HG02798 (cell line): Measurements from ENCODE around the gene ITPR1.

ENCODE experiments used
- ATAC-seq: cut with Tn5 transposase; IDR thresholded peaks from one replicate; pipeline ENCODE4 v1.9.1; 2021; ENCODE audit warnings: mild to moderate bottlenecking; ENCODE audit not compliant: unreplicated experiment, poor library complexity

ITPR1 gene

DNA sequence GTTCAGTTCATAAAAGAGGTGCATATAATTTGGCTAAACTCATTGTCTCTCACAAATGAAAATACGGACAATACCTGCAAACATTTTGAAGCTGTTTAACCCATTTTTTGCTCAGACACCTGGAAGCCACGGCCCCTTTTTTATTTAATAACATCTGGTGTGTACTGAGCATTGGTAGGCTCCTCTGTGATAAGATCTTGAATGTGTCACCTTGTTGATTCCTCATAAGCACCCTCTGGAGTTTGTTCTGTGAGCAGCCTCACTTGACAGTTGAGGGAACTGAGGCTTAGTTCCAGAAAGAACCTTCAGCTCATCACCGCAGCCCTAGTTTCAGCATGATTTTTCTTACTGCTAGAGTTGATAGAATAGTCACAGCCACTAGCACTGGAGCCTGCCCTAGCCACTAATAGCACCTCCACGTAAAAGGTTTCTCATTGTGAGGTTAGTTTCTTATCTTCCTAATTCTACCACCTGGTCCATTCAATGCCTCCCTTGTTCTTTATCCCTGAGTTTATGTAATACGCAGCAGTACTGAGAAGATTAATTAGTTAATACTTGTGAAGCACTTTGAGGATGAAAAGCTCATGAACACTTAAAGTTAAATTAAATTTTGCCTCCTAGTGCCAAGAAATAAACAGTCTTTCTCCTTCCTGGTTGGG is 71.9 kb downstream of the ITPR1 start:
- no peak for ATAC-seq

DNA sequence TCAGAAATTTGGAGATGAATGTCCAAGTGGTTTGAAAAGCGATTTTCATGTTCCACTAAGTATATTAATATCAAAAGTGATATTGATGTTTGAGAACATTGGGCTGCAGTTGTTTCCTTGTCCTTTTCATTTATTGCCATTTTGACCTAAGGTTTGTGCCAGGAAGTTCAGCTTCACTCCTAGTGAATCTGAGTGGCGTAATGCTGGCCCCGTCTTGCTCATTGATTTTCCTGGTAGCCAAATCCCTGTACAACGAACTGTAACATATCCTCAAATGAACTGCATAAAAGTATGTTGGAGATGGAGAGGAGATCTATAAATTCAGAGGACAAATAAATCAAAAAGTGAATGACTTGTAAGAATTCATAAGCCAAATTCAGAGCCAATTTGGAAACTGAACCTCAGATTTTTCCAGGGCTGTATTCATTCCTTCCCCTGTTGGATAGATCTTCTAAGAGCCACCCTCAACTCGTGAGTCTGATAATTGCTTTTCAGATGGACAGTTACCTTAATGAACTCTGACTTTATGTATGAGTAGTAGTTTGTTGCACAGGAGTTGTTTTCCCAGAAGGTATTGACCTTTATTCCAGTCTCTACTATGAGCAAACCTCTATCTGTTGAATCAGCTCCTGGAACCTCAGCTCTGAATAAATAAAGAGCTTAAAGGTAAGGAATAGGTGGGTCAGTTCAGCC is 72.8 kb downstream of the ITPR1 start:
- ATAC-seq: no peak

DNA sequence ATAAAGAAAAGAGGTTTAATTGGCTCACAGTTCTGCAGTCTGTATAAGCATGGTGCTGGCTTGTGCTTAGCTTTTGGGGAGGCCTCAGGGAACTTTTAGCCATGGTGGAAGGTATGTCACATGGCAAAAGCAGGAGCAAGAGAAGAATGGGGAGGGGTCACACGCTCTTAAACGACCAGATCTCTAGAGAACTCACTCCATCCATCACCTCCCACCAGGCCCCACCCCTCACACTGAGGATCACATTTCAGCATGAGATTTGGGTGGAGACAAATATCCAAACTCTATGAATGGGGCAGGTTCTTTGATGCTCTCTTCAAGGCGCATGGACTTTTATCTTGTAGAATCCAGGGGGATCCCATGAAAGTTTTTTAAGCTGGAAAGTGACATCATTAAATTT is 75.7 kb downstream of the ITPR1 start:
- ATAC-seq: no peak

DNA sequence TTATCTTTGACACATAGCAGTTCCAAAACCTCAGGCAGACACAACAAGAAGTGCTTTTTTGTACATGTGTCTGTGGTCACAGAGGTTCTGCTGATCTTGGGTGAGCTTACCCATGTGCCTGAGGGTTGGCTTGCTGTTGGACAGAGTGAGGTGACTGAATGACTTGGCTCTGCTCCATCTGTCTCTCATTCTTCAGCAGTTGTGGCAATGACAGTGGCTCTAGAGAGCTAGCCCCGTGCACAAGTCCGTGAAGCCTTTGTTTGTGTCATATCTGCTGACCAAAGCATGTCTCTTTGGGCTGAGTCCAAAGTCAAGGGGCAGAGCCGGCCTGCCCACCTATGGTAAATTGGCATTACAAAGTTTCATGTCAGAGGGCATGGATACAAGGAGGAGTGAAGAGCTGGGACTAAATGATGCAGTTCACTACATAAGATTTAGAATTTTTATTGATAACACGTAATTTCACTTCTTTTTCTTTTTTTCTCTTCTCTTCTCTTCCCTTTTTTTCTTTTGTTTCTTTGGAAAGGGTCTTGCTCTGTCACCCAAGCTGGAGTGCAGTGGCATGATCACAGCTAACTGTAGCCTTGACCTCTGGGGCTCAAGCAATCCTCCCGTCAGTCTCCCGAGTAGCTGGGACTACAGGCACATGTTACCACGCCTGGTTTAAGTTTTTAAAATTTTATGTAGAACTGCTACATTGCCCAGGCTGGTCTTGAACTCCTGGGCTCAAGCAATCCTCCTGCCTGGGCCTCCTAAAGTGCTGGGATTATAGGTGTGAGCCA is 77.9 kb downstream of the ITPR1 start:
- ATAC-seq: no peak

DNA sequence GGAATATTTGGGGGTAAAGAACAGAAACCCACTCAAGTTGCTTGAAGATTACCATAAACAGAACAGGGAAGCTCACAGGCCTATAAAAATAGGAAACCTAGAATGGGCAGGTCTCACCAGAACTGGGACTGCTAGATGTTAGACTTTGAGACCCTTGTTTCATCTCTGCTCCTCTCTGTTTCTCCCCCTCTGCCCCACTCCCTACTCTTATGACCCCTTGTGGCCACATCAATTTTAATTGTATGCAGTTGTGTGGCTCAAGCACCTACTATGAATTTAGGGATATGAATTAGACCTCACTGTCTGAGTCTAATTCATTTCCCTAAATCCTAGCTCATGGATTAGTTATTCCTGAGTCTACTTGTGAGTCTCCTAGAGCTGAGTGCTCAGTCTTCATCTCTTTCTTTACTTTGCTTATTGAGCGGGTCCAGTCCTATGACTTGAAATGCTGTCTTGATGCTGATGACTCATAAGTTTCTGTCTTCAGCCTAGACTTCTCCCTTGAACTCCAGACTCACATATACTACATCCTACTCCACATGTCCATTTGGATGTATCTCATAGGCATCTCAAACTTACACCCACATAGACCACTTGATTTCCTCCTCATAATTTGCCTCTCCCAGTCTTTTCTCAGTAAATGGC is 78.7 kb downstream of the ITPR1 start:
- peak; percentile 48 for ATAC-seq

DNA sequence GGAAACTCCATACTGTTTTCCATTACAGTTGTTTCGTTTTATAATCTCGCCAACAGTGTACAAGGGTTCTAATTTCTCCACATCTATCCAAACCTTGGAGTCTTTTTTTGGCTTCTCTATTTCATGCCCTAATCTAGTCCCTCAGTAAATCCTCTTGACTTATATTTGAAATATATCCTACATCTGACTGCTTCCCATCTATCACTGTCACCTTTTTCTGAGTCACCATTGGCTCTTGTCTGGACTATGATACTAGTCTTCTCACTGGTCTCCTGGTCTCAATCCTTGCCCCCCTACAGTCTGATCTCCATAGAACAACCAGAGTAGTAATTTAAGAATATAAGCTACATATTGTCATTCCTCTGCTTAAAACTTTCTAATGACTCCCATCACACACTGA is 80.0 kb downstream of the ITPR1 start:
- no peak for ATAC-seq

DNA sequence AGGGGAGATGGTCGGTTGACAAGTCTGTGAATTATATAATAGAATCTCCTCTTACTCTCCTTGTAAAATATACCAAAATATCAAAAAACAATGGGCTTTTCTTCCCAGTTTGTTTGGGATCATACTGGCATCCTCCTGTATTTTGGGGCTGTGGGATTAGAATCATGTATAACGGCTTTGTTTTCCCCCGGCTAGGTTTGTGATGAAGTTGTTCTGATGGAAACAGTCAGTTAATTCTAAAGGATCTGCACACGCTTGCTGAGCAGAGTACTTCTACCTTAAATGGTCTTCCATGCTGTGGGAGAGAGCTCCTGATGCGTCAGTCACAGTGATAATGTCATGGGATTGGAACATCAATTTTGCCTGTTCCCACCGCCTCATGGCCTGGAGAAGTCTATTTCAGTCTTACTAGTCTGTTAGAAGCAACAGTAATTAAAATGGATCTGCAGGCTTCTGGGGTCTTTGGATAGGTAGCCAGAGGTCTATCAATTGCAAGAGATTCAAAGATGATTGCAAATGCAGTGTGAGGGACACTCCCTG is 81.3 kb downstream of the ITPR1 start:
- ATAC-seq: no peak

DNA sequence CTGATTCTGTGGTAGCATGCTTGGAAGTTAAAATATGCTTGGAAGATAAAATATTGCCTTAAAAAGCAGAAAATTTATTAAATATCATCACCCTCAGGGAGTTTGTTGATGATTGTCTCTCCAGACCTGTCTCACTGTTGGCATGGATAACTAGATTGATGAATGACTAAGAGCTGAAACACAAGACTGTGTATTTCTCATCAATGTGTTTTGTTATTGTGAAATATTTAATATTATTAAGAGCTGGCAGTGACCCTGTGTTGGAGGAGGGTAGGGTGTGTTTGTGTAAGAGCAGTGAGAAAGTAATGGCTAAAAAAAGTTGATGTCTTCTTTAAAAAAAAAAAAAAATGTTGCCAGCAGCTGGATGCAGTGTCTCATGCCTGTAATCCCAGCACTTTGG is 82.2 kb downstream of the ITPR1 start:
- no peak for ATAC-seq

DNA sequence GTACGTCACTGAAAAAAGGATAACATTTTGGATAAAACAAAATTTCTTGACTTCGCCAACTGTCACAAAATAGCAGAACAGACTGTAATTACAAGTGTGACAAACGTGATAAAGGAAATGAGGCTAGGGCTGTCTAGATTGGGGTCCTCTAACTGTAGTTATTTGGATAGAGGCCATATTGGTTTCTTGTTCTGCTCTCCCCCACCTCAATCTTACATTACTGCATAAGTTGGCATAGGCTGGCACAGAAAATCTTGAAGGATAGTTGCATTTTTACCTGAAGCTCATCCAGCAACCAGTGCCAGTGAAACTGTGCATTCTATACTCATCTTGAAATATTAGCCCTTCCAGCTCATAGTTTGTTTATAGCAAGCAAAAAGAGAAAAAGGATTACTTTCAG is 84.6 kb downstream of the ITPR1 start:
- no peak for ATAC-seq

DNA sequence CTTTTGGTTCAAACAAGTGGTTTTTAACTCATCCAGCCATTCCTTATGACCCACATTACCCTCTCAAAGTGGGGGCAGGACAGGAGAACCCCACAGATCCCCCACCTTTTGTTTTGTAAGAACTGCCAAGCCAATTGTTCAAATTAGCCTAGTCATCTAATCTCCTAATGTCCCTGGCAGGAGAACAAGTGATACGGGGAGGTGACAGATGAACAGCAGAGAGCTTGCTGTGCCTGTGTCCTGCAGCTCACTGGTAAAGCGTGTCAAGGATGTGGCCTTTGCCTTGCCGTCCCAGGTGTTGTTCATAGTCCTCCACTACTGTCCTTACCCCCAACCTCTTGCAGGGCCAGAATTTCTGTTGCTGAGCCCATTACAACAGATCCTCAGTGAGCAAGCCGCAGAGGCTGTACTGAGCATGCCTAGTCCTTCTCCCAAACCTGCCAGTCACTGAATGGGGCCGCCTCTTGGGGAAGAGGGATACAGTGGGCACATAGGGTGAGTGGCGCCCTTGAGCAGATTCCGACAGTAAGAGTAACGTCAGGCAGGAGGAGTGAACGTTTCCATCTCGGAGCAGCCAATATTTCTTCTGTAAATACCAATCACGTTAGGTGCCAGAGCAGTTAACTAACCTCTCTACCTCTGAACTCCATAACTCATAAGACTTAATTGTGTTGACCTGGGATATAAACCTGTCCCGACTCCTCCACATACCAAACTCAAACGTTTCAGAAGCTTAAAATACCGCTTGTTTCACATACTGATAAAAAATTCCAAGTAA is 87.4 kb downstream of the ITPR1 start:
- ATAC-seq: no peak

DNA sequence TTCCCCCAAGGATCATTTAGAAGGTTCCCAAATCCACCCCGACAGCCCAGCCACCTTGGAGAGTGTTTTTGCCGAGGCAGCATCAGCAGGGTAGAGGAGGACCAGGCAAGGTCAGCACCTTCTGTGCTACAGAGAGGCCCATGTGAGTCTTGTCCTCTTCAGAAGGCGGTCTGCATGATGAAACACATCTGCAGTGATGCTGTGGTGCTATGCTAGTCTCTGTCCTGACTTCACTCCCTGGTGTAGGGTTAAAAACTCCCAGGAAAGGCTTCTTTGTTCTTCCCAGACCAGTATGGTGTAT is 87.9 kb downstream of the ITPR1 start:
- ATAC-seq: no peak

DNA sequence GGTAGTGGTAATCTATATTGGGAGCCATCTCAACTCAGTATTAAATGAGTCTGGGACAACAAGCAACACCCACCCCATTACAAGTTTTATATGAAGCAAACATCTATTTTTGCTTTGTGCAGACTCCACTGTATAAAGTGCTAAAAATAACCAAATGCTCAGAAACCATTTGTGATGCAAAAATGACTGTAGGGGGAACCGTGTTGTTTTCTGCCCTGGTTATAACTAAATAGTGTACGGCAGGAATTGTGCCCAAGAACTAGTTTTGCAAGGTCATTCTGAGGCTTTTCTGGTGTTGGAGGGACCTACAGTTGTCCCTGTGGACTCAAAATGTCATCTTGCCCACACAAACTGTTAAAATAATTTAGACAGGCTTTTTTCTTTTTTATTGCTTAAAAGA is 88.3 kb downstream of the ITPR1 start:
- ATAC-seq: no peak

DNA sequence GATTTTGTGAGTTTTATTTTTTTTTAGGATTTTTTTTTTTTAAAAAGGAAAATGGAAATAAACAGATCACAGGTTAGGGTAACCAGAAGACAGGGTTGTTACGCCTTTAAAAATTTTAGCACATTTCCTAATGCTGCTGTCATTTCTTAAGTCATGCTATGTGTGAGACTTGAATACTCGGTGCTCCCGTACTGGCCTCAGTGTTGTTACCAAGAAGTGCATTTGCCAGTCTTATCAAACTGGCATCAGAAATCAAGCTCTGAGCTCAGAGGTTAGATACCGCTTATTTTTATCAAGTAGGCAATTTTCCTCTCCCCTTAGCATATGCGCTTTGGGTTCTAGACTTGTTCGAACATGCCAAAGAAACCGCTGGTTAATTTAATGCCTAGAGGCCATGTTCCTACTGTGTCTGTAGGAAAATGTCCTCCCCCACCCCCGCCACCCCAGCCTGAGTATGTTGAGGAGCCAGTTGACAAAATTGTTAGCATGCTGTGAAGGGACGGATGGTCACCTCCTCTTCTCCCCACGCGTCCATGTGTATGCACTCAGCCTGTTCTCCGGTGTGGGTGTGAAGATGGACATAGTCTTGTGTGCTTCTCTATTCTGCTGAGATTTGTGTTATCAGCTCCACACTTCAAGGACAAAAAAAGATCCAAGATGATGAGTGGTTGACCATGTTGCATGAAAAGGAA is 88.9 kb downstream of the ITPR1 start:
- ATAC-seq: no peak

DNA sequence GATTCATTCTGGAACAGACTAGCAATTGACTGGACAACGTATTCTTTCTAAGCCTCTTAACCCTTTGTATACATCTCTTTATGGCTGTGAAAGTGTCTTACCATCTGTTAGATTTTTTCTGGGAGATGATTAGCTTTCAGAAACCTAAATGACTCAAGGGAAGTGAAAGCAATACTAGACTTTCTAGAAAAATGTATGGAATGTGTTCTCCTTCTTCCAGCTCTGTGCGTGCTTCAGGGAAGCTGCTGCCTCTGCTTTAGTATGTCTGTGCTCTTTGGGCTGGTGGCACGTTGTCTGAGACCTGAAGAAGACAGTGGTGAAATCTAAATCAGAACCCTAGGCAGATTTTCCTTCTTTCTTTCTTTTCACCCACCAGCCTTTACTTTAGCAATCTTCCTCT is 89.5 kb downstream of the ITPR1 start:
- ATAC-seq: no peak

DNA sequence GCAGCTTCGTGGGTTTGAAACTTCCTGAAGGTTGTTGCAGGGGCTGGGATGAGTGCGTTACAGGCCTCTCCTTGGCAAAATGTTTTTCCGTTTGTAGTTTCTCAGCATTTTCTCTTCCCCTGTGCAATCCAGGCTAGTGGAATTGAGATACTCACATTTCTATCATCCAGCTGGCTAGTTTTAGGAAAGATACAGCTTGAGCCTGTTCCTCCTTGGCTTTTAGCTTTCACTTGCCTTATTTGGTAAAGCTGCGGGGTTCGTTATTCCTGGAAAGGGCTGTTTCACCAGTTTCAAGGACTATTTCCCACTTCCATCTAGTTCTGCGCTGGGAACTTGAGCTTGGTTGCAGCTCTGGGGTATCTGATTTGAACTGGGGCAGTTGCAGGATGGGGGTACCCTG is 90.3 kb downstream of the ITPR1 start:
- no peak for ATAC-seq

DNA sequence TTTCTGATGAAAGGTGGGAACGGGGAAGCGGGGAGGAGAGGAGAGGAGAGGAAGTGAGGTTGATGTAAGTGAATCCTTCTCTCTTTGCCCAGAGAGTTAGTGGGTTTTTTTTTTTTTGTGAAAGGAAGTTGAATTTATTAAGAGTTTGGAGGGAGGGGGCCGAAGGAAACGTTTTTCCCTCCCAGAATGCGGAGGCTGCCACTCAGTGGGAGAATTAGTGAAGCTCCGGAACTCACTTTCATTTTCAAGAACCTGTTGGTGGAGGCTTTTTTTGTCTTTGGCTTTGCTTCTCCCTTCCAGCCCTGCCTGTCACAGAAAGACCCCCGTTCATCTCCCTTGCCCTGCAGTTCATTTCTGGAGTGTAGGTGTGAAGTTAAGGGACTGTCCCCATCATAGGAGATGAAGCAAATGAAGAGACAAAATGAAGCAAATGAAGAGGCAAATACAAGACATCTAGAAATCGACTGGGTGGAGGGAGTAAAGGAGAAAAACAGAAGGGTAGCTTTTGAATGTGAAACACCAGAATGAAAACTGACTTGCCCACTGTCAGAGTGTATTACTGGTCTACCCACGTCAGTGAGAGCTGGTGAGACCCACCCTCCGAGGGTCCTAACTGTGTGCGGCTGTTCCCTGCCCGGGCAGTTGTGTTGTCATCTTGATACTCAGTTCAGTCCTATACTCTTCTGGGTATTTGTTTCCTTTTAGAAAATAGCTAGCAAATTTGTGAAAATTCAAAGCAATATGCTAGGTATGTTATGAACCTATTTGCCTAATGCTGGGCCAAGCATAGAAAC is 91.5 kb downstream of the ITPR1 start:
- peak; percentile 37 for ATAC-seq

DNA sequence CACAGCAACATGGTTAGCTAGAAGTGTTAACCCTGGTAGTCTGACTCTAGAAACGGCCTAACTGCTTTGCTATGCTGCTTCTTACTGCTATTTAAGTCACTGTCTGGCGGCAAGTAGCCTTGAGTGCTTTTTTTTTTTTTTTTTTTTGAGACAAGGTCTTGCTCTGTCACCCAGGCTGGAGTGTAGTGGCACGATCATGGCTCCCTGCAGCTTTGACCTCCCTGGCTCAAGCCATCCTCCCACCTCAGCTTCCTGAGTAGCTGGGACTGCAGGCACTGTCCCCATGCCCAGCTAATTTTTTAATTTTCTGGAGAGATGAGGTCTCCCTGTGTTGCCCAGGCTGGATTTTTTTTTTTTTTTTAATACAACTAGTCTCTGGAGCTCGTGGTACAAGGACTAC is 93.2 kb downstream of the ITPR1 start:
- no peak for ATAC-seq

DNA sequence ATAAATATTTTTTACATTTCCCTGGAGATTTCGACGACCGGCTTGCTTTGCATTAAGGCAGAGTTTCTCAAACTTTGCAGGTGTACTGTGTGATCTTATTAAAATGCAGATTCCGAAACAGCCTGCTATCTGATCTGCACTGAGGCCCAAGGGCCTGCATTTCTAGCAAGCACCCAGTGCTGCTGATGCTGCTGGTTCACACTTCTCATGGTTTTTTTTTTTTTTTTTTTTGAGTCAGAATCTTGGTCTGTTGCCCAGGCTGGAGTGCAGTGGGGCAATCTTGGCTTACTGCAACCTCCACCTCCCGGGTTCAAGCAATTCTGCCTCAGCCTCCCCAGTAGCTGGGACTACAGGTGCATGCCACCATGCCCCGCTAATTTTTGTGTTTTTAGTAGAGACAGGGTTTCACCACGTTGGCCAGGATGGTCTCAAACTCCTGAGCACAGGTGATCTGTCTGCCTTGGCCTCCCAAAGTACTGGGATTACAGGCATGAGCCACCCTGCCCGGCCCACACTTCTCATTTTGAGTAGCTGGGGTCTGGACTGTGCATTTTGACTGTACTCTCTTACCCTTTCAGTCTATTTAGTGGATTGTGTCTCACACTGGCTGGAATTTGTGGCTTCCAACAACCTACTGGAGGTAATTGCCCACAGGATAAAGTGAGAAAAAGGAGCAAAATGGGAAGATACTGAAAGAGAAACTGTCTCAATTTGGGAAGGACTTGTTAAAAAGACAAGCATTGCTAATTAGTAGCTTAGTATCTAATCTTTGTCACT is 94.1 kb downstream of the ITPR1 start:
- no peak for ATAC-seq
